Activated naive CD8-positive, alpha-beta T cell treated with anti-CD3 and anti-CD28 coated beads, Interleukin-2, amount 10 ng/mL, durations not matched to agents 7 days and 5 days (primary cell): Measurements from ENCODE around the gene PIK3R3. TPM values are rescaled to one million over a fixed set of nuclear protein-coding genes. Genes with fewer than 3 reads are reported as not detected.

Experiments
- ATAC-seq: fragments of 150-1000 bp; cut with Tn5 transposase; one replicate; pipeline ENCODE4 v1.10.0; 2021; ENCODE audit warnings: low read depth, moderate library complexity
- POLR2A ChIA-PET: fragments of 350-600 bp; sonication (Branson Sonifier 250); formaldehyde crosslinking; loops from one replicate; lab custom pipeline; 2021; ENCODE audit warnings: antibody characterized with exemption; lab: Charles Lee
- DNase-seq: peaks from one replicate; pipeline ENCODE4 v3.0.0; 2021
- H3K27ac Mint-ChIP-seq: one replicate; pipeline ENCODE4 v1.8.0; 2022; ENCODE audit warnings: mild to moderate bottlenecking, mixed read lengths
- H3K27me3 Mint-ChIP-seq: one replicate; pipeline ENCODE4 v1.8.0; 2022; ENCODE audit warnings: mild to moderate bottlenecking, moderate library complexity, mixed read lengths
- H3K36me3 Mint-ChIP-seq: one replicate; pipeline ENCODE4 v1.8.0; 2021; ENCODE audit warnings: mild to moderate bottlenecking, mixed read lengths
- H3K4me1 Mint-ChIP-seq: one replicate; pipeline ENCODE4 v1.8.0; 2021; ENCODE audit warnings: mixed read lengths
- H3K4me3 Mint-ChIP-seq: one replicate; pipeline ENCODE4 v1.8.0; 2022; ENCODE audit warnings: mild to moderate bottlenecking, moderate library complexity, mixed read lengths
- H3K9me3 Mint-ChIP-seq: one replicate; pipeline ENCODE4 v1.8.0; 2021; ENCODE audit warnings: mixed read lengths
- total RNA-seq, 2 experiments: library from RNA; stranded (reverse); gene quantifications; one replicate each; pipeline ENCODE4 v1.2.3, GENCODE V29; 2021

PIK3R3 gene
- 1 to 10 TPM; 3.4 to 3.7 TPM for total RNA-seq

GRCh38 chr1:46132529-46133180 is at the start of gene PIK3R3:
PIK3R3 (minus strand) TSS chr1:46132629; CDS start chr1:46131952, 677 bp downstream.
- no peaks in the 10 kb centered on the region for H3K9me3 Mint-ChIP-seq
- no peaks in the 10 kb centered on the region for H3K36me3 Mint-ChIP-seq
- peak; percentile 85 for DNase-seq
- POLR2A ChIA-PET = interaction anchor here (1.0 to 1.8 kb wide), 3 partner anchors 9 to 139 kb away, joined by 3 to 8 read pairs (median 3); no protein-coding TSS in a partner anchor
- H3K4me3 Mint-ChIP-seq = peak within 1 kb of the TSS; percentile 92
- H3K27ac Mint-ChIP-seq = peak within 1 kb of the TSS; percentile 89
- ATAC-seq = peak; percentile 96
- H3K27me3 Mint-ChIP-seq = peaks cover 69% of the 10 kb centered on the region
- peaks cover 16% of the 10 kb centered on the region for H3K4me1 Mint-ChIP-seq

DNA sequence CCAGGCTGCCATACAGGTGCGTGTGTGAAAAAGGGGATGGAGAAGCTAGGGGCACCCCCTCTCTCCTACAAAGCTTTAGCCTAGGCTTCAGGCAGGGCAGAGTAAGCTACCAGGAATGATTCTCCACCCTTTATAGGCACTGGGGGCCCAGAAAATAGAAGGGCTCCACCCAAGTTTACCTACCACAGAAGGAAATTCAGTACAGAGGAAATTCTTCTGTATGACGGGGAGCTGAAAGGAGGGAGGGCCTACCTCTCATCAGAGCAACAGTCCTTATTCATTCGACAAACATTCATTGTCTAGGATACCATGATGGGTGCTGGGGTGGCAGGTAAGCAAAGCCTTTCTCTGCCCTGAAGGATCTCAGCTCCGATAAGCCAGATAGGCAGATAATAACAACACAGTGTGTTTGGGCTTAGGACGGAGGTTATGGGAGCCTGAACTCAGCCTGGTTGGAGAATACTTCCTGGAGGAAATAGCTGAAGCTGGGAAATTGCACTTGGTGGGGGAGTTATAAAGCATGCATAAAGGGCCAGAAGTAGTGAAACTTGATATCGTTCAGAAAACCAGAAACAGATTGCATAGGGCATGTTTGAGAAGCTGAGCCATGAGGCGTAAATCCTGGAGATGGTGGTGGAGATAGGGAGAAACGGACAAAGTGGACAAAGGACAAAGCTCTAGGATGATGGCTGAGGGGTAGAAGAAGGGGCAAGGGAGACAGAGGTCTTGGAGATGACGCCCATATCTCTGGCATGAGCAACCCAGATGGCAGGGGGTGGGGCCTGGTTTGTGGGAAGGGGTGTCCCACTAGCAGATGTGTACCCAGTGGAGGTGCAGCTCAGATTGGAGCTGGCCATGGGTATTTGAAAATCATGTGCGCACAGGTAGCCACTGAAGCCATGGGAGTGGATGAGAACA is 49.2 kb upstream of the PIK3R3 start:
- POLR2A ChIA-PET = interaction anchor here (1.5 kb wide), 1 partner anchor 15 kb away, joined by 5 read pairs; no protein-coding TSS in a partner anchor
- Mint-ChIP-seq H3K36me3 (no peaks in the 10 kb centered on the region), H3K9me3 (no peaks in the 10 kb centered on the region), H3K27ac (no peak overlapping the region), H3K4me3 (no peak overlapping the region), H3K27me3 (no peaks in the 10 kb centered on the region), H3K4me1 (peaks cover 18% of the 10 kb centered on the region)
- DNase-seq (no peak), ATAC-seq (no peak)

DNA sequence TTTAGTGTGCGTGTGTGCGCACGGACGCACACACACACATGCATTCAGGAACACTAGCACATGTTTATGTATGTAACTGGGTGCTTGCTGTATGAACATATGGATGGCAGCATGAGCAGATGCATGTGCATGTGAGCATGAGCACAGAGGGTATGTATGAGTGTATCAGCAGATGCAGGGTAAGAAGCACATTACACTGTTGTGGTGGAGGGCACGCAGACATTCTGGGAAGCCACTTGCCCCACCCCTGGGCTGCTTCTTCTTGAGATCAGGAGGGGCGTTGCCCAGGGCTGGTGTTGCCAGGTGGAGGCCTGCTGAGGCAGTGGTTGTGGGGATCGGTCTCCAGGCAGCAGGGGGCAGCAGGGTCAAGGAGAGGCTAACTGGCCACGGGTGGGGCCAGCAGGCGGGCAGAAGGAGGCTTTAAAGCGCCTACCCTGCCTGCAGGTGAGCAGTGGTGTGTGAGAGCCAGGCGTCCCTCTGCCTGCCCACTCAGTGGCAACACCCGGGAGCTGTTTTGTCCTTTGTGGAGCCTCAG is 47.7 kb upstream of the PIK3R3 start:
- H3K4me1 Mint-ChIP-seq = peaks cover 16% of the 10 kb centered on the region
- no peak overlapping the region for H3K27ac Mint-ChIP-seq
- DNase-seq (no peak), ATAC-seq (no peak)
- H3K27me3 Mint-ChIP-seq = no peaks in the 10 kb centered on the region
- H3K9me3 Mint-ChIP-seq = no peaks in the 10 kb centered on the region
- no peak overlapping the region for H3K4me3 Mint-ChIP-seq
- H3K36me3 Mint-ChIP-seq = no peaks in the 10 kb centered on the region
- POLR2A ChIA-PET = no interaction called here

GRCh38 chr1:46179138-46180081 is 47.0 kb upstream of the PIK3R3 start:
- Mint-ChIP-seq H3K36me3 (no peaks in the 10 kb centered on the region), H3K4me1 (peaks cover 10% of the 10 kb centered on the region), H3K27ac (no peak overlapping the region), H3K9me3 (no peaks in the 10 kb centered on the region), H3K27me3 (no peaks in the 10 kb centered on the region), H3K4me3 (no peak overlapping the region)
- POLR2A ChIA-PET = interaction anchor here (0.7 kb wide), 1 partner anchor 147 kb away, joined by 3 read pairs; no protein-coding TSS in a partner anchor
- peak; percentile 77 for ATAC-seq
- peak; percentile 54 for DNase-seq

DNA sequence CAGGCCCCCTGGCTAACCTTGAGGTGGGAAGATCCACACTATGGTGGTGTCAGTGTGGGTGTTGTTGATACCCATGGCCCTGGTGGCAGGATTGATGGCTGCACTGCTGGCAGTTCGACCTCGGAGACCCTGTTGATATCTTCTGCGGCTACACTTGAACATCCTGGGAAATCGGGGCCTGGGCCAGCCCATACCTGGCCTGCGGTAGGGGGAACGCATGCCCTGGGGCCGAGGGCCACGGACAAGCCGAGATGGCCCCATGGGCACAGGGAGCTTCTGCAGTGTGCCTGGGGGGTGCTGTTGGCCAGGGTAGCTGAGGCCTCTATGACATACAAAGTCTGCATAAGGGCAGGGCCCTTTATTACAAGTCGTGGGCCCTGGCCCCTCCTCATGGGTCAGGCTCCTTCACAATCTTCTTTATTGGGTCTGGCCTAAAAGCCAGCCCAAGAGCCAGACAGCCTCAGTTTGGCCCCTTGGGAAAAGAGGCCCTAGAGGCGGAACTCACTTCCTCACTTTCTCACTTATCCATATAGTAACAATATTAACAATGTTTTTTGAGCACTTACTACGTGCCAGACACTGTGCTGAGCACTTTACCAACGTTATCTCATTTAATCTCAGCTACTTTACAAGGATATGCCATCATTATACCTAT is 43.9 kb upstream of the PIK3R3 start, which contains the start of gene P3R3URF:
Gene P3R3URF (minus strand): TSS at position 278 of the 655 bp plus-strand sequence. CDS start 17 bp downstream, at position 261.
- no peak for DNase-seq
- Mint-ChIP-seq H3K27me3 (no peaks in the 10 kb centered on the region), H3K4me1 (peaks cover 2% of the 10 kb centered on the region), H3K4me3 (no peak within 1 kb of the TSS), H3K9me3 (no peaks in the 10 kb centered on the region), H3K36me3 (no peaks in the 10 kb centered on the region), H3K27ac (no peak within 1 kb of the TSS)
- ATAC-seq = no peak
- POLR2A ChIA-PET = no interaction called here

GRCh38 chr1:46175243-46175642 is 42.8 kb upstream of the PIK3R3 start:
- Mint-ChIP-seq H3K9me3 (no peaks in the 10 kb centered on the region), H3K36me3 (no peaks in the 10 kb centered on the region), H3K4me3 (no peak overlapping the region), H3K27ac (no peak overlapping the region), H3K4me1 (peaks cover 2% of the 10 kb centered on the region), H3K27me3 (no peaks in the 10 kb centered on the region)
- POLR2A ChIA-PET = no interaction called here
- ATAC-seq (no peak), DNase-seq (no peak)

DNA sequence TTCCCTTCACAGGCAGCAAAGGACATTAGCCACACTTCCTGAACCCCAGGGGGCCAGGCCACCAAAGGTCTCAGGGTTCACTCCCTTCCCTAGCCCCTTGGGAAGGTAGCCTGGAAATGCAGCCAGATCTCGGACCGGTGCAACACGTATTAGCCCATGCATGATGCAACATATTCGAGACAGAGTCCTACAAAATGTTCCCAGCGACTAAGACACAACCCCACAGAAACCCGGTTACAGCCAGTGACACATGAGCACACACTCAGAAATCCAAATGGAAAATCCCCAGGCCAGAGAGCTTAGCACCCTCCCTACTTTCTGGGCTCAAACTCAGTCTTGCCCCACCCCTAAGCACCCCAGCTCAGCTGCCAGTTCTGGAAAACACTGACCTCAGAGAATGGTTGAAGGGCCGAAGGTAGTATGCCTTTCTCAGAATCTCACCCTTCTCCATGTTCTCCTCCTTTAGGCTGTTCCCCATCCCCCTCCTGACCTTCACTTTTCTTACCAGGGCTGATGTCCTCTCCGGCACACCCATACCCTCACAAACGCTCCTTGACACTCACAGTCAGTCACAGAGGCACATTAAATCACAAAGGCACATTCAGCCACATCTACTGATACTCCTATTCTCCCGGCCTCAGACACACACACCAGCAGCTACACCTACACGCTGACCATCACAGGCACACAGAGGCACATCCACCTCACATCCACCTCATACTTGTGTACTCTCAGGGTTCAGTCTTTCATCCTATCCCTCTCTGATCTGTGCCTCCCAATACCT is 42.2 kb upstream of the PIK3R3 start, which contains the start of gene TSPAN1:
Gene TSPAN1 (plus strand): TSS at position 640 of the 784 bp plus-strand sequence. CDS start 6,021 bp downstream, outside the sequence.
- H3K4me1 Mint-ChIP-seq = peaks cover 2% of the 10 kb centered on the region
- H3K9me3 Mint-ChIP-seq = no peaks in the 10 kb centered on the region
- DNase-seq (no peak), ATAC-seq (no peak)
- H3K27me3 Mint-ChIP-seq = no peaks in the 10 kb centered on the region
- no peaks in the 10 kb centered on the region for H3K36me3 Mint-ChIP-seq
- POLR2A ChIA-PET = no interaction called here
- no peak within 1 kb of the TSS for H3K4me3 Mint-ChIP-seq
- no peak within 1 kb of the TSS for H3K27ac Mint-ChIP-seq

GRCh38 chr1:46173361-46173856 is 41.0 kb upstream of the PIK3R3 start:
- DNase-seq (no peak), ATAC-seq (no peak)
- H3K9me3 Mint-ChIP-seq = no peaks in the 10 kb centered on the region
- peaks cover 3% of the 10 kb centered on the region for H3K27me3 Mint-ChIP-seq
- POLR2A ChIA-PET = no interaction called here
- no peak overlapping the region for H3K4me3 Mint-ChIP-seq
- peaks cover 2% of the 10 kb centered on the region for H3K4me1 Mint-ChIP-seq
- H3K36me3 Mint-ChIP-seq = no peaks in the 10 kb centered on the region
- no peak overlapping the region for H3K27ac Mint-ChIP-seq

GRCh38 chr1:46172321-46172720 is 39.9 kb upstream of the PIK3R3 start:
- Mint-ChIP-seq H3K27me3 (peaks cover 4% of the 10 kb centered on the region), H3K27ac (no peak overlapping the region), H3K36me3 (no peaks in the 10 kb centered on the region), H3K4me1 (peaks cover 5% of the 10 kb centered on the region), H3K4me3 (no peak overlapping the region), H3K9me3 (no peaks in the 10 kb centered on the region)
- DNase-seq (no peak), ATAC-seq (no peak)
- POLR2A ChIA-PET = no interaction called here

- peaks cover 9% of the 10 kb centered on the region for H3K4me1 Mint-ChIP-seq
- no peak overlapping the region for H3K27ac Mint-ChIP-seq
These were observed 39.4 kb upstream of the PIK3R3 start for GRCh38 chr1:46171871-46172270.

DNA sequence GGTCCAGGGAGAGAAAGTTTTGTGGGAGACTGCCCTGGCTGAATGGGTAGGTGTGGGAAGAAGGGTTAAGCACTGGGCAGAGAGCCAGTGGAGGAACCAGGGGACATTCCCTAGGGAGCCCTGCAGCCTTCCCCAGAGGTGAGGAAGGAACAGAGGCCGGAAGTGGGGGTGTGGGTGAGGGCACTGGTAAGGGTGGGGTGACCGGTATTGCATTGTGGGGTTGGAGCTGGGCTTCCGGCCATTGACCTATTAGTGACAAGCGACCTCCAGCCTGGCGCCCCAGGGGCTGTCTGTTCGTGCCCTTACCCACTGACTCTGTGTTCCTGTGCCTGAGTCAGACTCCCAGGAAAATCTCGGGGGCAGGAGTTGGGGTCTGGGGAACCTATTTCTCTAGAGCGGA is 38.9 kb upstream of the PIK3R3 start:
- H3K9me3 Mint-ChIP-seq = no peaks in the 10 kb centered on the region
- no peak overlapping the region for H3K27ac Mint-ChIP-seq
- no peak overlapping the region for H3K4me3 Mint-ChIP-seq
- POLR2A ChIA-PET = no interaction called here
- ATAC-seq = no peak
- H3K27me3 Mint-ChIP-seq = peaks cover 4% of the 10 kb centered on the region
- H3K4me1 Mint-ChIP-seq = peaks cover 14% of the 10 kb centered on the region
- no peak for DNase-seq
- H3K36me3 Mint-ChIP-seq = no peaks in the 10 kb centered on the region

More at GRCh38 chr1:46171871-46172270, 39.4 kb upstream of the PIK3R3 start:
- peaks cover 4% of the 10 kb centered on the region for H3K27me3 Mint-ChIP-seq
- no peaks in the 10 kb centered on the region for H3K36me3 Mint-ChIP-seq
- DNase-seq (no peak), ATAC-seq (no peak)
- no peak overlapping the region for H3K4me3 Mint-ChIP-seq
- POLR2A ChIA-PET = no interaction called here
- H3K9me3 Mint-ChIP-seq = no peaks in the 10 kb centered on the region
